A549 (cell line): ENCODE measurements around the gene ZNF280B. TPM values are rescaled to one million over a fixed set of nuclear protein-coding genes. Genes with fewer than 3 reads are reported as not detected.

Source experiments
- ATAC-seq, 2 experiments: fragments of 200-7000 bp in 1 of 2; fragments of >200 bp in 1 of 2; cut with Nextera tagmentation in 1 of 2; cut with Tn5 transposase in 1 of 2; 3 replicates each; pipeline versions ENCODE4 v1.8.0 to v1.9.1; 2018 to 2020; ENCODE audit warnings: mild to moderate bottlenecking in 1 of 2, moderate library complexity in 1 of 2
- CTCF ChIA-PET: fragments of 300-600 bp; sonication (Branson Sonifier 250); formaldehyde crosslinking; extraction: SDS; loops from one replicate; lab custom pipeline; 2021; ENCODE audit warnings: antibody characterized with exemption, inconsistent platforms; lab: Yijun Ruan, JAX
- POLR2A ChIA-PET: fragments of 350-600 bp; formaldehyde crosslinking; extraction: SDS; loops from one replicate; lab custom pipeline; 2021; ENCODE audit warnings: antibody characterized with exemption, inconsistent platforms; lab: Yijun Ruan, JAX
- DNase-seq, 2 experiments: peaks; one replicate each; pipeline versions ENCODE4 v3.0.0 to v3.0.0-alpha.2; 2011 to 2016; ENCODE audit warnings: low read depth in 1 of 2, low spot score in 1 of 2
- FAIRE-seq: peaks from 2 replicates; lab custom pipeline; 2011; peaks lifted over from hg19 to GRCh38; lab: Jason Lieb, UNC
- H3K27ac ChIP-seq, 2 experiments: fragments of >200 bp; sonication (Bioruptor Twin); formaldehyde crosslinking; 3 replicates each; pipeline ENCODE4 v1.5.1; 2016 to 2017
- H3K4me1 ChIP-seq: fragments of >200 bp; sonication (Bioruptor Twin); formaldehyde crosslinking; 3 replicates; pipeline ENCODE4 v1.6.1; 2016
- H3K4me2 ChIP-seq: fragments of >200 bp; sonication (Bioruptor Twin); formaldehyde crosslinking; 3 replicates; pipeline ENCODE4 v1.6.1; 2016
- H3K4me3 ChIP-seq: fragments of >200 bp; sonication (Bioruptor Twin); formaldehyde crosslinking; 3 replicates; pipeline ENCODE4 v1.5.1; 2016
- H3K9me3 ChIP-seq: fragments of >200 bp; sonication (Bioruptor Twin); formaldehyde crosslinking; 3 replicates; pipeline ENCODE4 v1.6.1; 2016
- CBX8 ChIP-seq: fragments of 200-600 bp; sonication (generic); IDR thresholded peaks from 2 replicates; pipeline ENCODE4 v1.6.1; 2016
- CHD4 ChIP-seq: fragments of 200-600 bp; sonication (generic); IDR thresholded peaks from 2 replicates; pipeline ENCODE4 v1.6.1; 2016; ENCODE audit warnings: antibody characterized with exemption, mild to moderate bottlenecking, borderline replicate concordance
- CTCF ChIP-seq: fragments of >200 bp; sonication (Bioruptor Twin); formaldehyde crosslinking; IDR thresholded peaks from 3 replicates; pipeline ENCODE4 v1.5.1; 2016
- E2F6 ChIP-seq: IDR thresholded peaks from 2 replicates; pipeline ENCODE4 v1.6.1; 2012; ENCODE audit warnings: low read depth, borderline replicate concordance
- EHF ChIP-seq: fragments of 250-450 bp; sonication (Bioruptor Pico); IDR thresholded peaks from 2 replicates; pipeline ENCODE4 v1.5.0; 2020; ENCODE audit warnings: mild to moderate bottlenecking
- GATA3 ChIP-seq: IDR thresholded peaks from 2 replicates; pipeline ENCODE4 v1.6.1; 2012; ENCODE audit warnings: borderline replicate concordance
- HDAC2 ChIP-seq: fragments of 200-600 bp; sonication (generic); IDR thresholded peaks from 2 replicates; pipeline ENCODE4 v1.6.1; 2016
- HEYL ChIP-seq: fragments of 250-450 bp; sonication (Bioruptor Pico); IDR thresholded peaks from 2 replicates; pipeline ENCODE4 v1.8.0; 2021; ENCODE audit warnings: mild to moderate bottlenecking, moderate library complexity
- HMGXB4 ChIP-seq: fragments of 250-450 bp; sonication (Bioruptor Pico); IDR thresholded peaks from 2 replicates; pipeline ENCODE4 v1.5.0; 2021; ENCODE audit warnings: mild to moderate bottlenecking, moderate library complexity, borderline replicate concordance
- HOXB13 ChIP-seq: fragments of 250-450 bp; sonication (Bioruptor Pico); IDR thresholded peaks from 2 replicates; pipeline ENCODE4 v1.5.0; 2020; ENCODE audit warnings: low read depth, mild to moderate bottlenecking, moderate library complexity
- JUN ChIP-seq, 2 experiments: fragments of >200 bp; sonication (Bioruptor Twin); formaldehyde crosslinking; IDR thresholded peaks; 2 replicates in 1 of 2; 3 replicates in 1 of 2; pipeline ENCODE4 v1.6.1; 2016 to 2017
- JUNB ChIP-seq: fragments of >200 bp; sonication (Bioruptor Twin); formaldehyde crosslinking; IDR thresholded peaks from 2 replicates; pipeline ENCODE4 v1.6.1; 2016
- KDM1A ChIP-seq: fragments of 200-600 bp; sonication (generic); IDR thresholded peaks from 2 replicates; pipeline ENCODE4 v1.6.1; 2016; ENCODE audit warnings: low read depth, mild to moderate bottlenecking
- MAFK ChIP-seq: fragments of 450-650 bp; IDR thresholded peaks from 2 replicates; pipeline ENCODE4 v1.6.1; 2014; ENCODE audit not compliant: partially characterized antibody
- MAX ChIP-seq: IDR thresholded peaks from 2 replicates; pipeline ENCODE4 v1.6.1; 2012
- MYC ChIP-seq: IDR thresholded peaks from 2 replicates; pipeline ENCODE4 v1.6.1; 2012; ENCODE audit warnings: mild to moderate bottlenecking, inconsistent platforms, low read length, improper control_type of control experiment, borderline replicate concordance
- NFE2L2 ChIP-seq: fragments of 150-350 bp; conservative IDR thresholded peaks from 2 replicates; pipeline ENCODE4 v1.6.1; 2014; ENCODE audit warnings: low read length
- NR3C1 ChIP-seq: fragments of >200 bp; sonication (Bioruptor Twin); formaldehyde crosslinking; IDR thresholded peaks from 3 replicates; pipeline ENCODE4 v1.6.1; 2017
- POLR2A ChIP-seq: IDR thresholded peaks from 2 replicates; pipeline ENCODE4 v1.6.1; 2012; ENCODE audit warnings: mild to moderate bottlenecking, low read length
- RAD21 ChIP-seq, 2 experiments: fragments of >200 bp in 1 of 2; sonication (Bioruptor Twin) in 1 of 2; formaldehyde crosslinking in 1 of 2; IDR thresholded peaks in 1 of 2; conservative IDR thresholded peaks in 1 of 2; 2 replicates in 1 of 2; 3 replicates in 1 of 2; pipeline ENCODE4 v1.6.1; 2012 to 2018; ENCODE audit warnings: inconsistent platforms in 1 of 2
- TFCP2L1 ChIP-seq: fragments of 250-450 bp; sonication (Bioruptor Pico); IDR thresholded peaks from 2 replicates; pipeline ENCODE4 v1.5.0; 2021; ENCODE audit warnings: mild to moderate bottlenecking
- TP53 ChIP-seq: fragments of 250-450 bp; sonication (Bioruptor Pico); IDR thresholded peaks from 2 replicates; pipeline ENCODE4 v1.5.0; 2021; ENCODE audit warnings: mild to moderate bottlenecking, moderate library complexity
- ZC3H11A ChIP-seq: fragments of 450-650 bp; IDR thresholded peaks from 2 replicates; pipeline ENCODE4 v1.6.1; 2014; ENCODE audit warnings: antibody characterized with exemption, mild to moderate bottlenecking
- ZFP36 ChIP-seq: fragments of 450-650 bp; IDR thresholded peaks from 2 replicates; pipeline ENCODE4 v1.6.1; 2014; ENCODE audit warnings: borderline replicate concordance; ENCODE audit not compliant: partially characterized antibody
- ZSCAN20 ChIP-seq: fragments of 250-450 bp; sonication (Bioruptor Pico); IDR thresholded peaks from 2 replicates; pipeline ENCODE4 v1.8.0; 2022; ENCODE audit warnings: mild to moderate bottlenecking, moderate library complexity
- WGBS: methylation state at CpG from one replicate; pipeline ENCODE4 v1.1.6; 2017; ENCODE audit errors: missing lambda C conversion rate; 5-methylcytosine and 5-hydroxymethylcytosine counted together
- polyA plus RNA-seq, 4 experiments: library from polyadenylated mRNA; depleted of rRNA in 3 of 4; stranded (reverse); fragments of >200 nt; fragmentation: RNase III in 1 of 4; extraction: RNeasy Plus Mini Kit Qiagen cat#74134 plus additional on column Dnase treatment in 1 of 4; gene quantifications; 2 replicates in 3 of 4; 3 replicates in 1 of 4; pipeline ENCODE4 v1.2.3, GENCODE V29; 2011 to 2017
- TF ChIP-seq, protein P1 (sequence below): IDR thresholded peaks from 2 replicates; pipeline ENCODE4 v1.6.1; 2012
- TF ChIP-seq, protein P2 (sequence below): fragments of >200 bp; sonication (Bioruptor Twin); formaldehyde crosslinking; IDR thresholded peaks from 3 replicates; pipeline ENCODE4 v1.6.1; 2016

Gene ZNF280B
- polyA plus RNA-seq, 2 of the 4 experiments (the other 2 are of a cell fraction) = 2.3 to 5.1 TPM

- FAIRE-seq (no peak), ATAC-seq (no peak)
- H3K9me3 ChIP-seq = no peaks in the 10 kb centered on the region
- no peak overlapping the region for H3K4me3 ChIP-seq
- H3K4me2 ChIP-seq = no peak overlapping the region
- TF ChIP-seq JUN (IDR thresholded peaks at IDR 0.05) (no peak), ZC3H11A (no peak), E2F6 (no peak), MAFK (no peak), TFCP2L1 (CRISPR knock-in tag) (no peak), MAX (no peak), POLR2A (no peak), NFE2L2 (no peak), HEYL (CRISPR knock-in tag) (no peak), HMGXB4 (CRISPR knock-in tag) (no peak), GATA3 (no peak), KDM1A (no peak), EHF (CRISPR knock-in tag) (no peak), JUNB (no peak), MYC (no peak)
- TF ChIP-seq, protein P1, sequence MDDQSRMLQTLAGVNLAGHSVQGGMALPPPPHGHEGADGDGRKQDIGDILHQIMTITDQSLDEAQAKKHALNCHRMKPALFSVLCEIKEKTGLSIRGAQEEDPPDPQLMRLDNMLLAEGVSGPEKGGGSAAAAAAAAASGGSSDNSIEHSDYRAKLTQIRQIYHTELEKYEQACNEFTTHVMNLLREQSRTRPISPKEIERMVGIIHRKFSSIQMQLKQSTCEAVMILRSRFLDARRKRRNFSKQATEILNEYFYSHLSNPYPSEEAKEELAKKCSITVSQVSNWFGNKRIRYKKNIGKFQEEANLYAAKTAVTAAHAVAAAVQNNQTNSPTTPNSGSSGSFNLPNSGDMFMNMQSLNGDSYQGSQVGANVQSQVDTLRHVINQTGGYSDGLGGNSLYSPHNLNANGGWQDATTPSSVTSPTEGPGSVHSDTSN = no peak
- TF ChIP-seq, protein P2, sequence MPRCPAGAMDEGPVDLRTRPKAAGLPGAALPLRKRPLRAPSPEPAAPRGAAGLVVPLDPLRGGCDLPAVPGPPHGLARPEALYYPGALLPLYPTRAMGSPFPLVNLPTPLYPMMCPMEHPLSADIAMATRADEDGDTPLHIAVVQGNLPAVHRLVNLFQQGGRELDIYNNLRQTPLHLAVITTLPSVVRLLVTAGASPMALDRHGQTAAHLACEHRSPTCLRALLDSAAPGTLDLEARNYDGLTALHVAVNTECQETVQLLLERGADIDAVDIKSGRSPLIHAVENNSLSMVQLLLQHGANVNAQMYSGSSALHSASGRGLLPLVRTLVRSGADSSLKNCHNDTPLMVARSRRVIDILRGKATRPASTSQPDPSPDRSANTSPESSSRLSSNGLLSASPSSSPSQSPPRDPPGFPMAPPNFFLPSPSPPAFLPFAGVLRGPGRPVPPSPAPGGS = no peak
- TF ChIP-seq, all 56 proteins: peak for 0
- no peaks in the 10 kb centered on the region for H3K4me1 ChIP-seq
- no peak overlapping the region for H3K27ac ChIP-seq
- CTCF ChIA-PET = interaction anchor here (0.9 to 1.5 kb wide), 6 partner anchors 15 to 468 kb away, joined by 3 to 4 read pairs (median 3); no protein-coding TSS in a partner anchor
- 96% methylated on average over 5 of the region's 5 CpGs for WGBS
- POLR2A ChIA-PET = no interaction called here
- DNase-seq = no peak
These were observed 19.8 kb downstream of the ZNF280B start for GRCh38 chr22:22488736-22489135.

DNA sequence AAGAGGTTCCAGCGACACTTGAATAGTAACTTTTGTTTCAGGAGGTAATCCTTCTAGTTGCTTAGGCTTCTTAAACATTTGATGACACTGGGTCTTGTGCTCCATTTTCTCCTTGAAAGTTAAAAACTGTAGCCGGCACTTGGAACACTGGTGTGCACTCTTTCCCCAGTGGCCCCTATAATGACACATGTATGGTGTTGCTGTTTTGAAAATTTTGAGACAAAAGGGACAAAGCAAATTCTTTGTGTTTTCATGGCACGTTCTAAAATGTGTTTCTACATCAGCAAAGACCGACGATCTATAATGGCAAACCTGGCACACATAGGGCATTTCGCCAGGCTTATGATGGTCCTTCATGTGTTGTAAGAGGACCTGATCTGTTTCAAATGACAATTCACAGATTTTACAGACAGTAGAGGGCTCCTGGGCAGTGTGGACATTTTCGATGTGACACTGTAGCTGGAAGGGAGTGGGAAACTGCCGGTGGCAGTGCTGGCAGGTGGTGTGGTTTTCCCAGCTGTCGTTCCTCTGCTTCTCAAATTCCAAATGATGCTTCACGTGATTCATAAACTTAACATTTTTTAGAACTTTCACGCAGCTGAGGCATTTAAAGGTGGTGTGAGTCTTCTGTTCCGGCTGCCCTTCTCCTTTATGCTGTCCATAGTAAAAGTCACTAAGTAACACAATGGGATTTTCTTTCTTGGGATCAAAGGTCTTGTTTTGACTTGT, 20.5 kb downstream of the ZNF280B start:
- WGBS = 94% methylated on average over 12 of the region's 12 CpGs
- no peaks in the 10 kb centered on the region for H3K9me3 ChIP-seq
- ChIA-PET POLR2A (no interaction called here), CTCF (interaction anchor here (1.2 to 1.6 kb wide), 2 partner anchors 17 to 24 kb away, joined by 3 read pairs; no protein-coding TSS in a partner anchor)
- H3K4me3 ChIP-seq = no peak overlapping the region
- no peak overlapping the region for H3K4me2 ChIP-seq
- DNase-seq = no peak
- no peaks in the 10 kb centered on the region for H3K4me1 ChIP-seq
- no peak for FAIRE-seq
- no peak overlapping the region for H3K27ac ChIP-seq
- no peak for ATAC-seq
- TF ChIP-seq TP53 (CRISPR knock-in tag) (no peak), NR3C1 (no peak), CTCF (no peak), ZC3H11A (no peak), NFE2L2 (no peak), CBX8 (no peak), ZFP36 (no peak), JUNB (no peak), HOXB13 (CRISPR knock-in tag) (no peak), HDAC2 (no peak), CHD4 (no peak), RAD21 (conservative IDR thresholded peaks at IDR 0.05 in 1 of 2, IDR thresholded peaks at IDR 0.05 in 1 of 2) (no peak), HMGXB4 (CRISPR knock-in tag) (no peak), ZSCAN20 (CRISPR knock-in tag) (no peak)
- TF ChIP-seq, protein P2 = no peak
